GM18870 (cell line): Measurements from ENCODE around the gene GSTK1.
"Not testable (repeated sequence)": the region's sequence is repeated elsewhere in the genome, so short reads cannot be mapped to it uniquely, and the experiment has no call there.

Source experiments
- ATAC-seq: cut with Tn5 transposase; IDR thresholded peaks from one replicate; pipeline ENCODE4 v1.9.1; 2021; ENCODE audit warnings: moderate library complexity; ENCODE audit not compliant: unreplicated experiment

Gene GSTK1

DNA sequence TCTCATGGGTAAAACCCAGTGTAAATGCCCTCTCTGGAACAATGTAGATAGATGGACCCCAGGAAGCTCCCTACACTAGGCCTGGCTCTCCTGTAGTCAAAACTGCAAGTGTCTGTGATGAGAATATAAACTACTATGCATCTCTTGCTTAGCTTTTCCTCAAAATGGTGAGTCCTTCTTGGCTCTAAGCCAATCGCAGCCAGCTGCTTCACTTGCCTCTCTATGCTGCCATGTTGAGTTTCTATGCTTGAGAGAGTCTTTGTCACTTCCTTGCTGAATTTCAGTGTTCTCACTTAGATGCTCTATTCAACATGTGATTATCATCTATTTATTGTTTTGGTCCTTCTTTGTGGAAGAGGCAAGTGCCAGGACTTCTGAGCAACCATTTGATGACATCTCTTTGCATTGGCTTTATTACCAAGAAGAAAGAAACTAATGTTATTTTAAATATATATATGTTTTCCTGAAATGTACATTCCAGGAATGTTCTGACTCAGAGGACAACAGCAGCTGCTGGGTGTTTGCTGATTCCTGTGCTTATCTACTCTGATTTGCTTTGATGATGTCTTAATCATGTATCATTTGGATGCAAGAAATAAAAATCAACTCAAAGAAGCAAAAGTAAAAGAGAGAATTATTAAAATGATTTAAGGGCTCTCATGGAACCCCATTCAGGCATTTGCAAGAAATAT is 24.8 kb upstream of the GSTK1 start:
- no peak for ATAC-seq

DNA sequence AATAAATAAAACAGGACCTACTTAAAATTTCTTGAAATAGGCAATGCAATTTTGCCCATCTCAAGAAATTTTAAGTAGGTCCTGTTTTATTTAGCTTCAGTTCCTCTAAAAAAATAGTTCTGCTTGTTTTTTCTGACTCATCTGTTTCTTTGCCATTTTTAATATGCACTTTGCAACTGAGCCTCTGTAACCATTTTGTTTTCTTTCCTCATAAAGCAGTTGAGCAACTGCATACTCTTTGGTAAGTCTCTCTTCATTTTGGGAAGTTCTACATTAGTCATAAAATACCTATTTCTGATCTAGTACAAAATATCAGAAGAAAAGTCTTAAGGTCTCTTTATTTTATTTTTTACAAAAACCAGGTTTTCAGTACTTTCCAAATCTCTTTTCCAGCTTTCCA is 23.4 kb upstream of the GSTK1 start:
- no peak for ATAC-seq

DNA sequence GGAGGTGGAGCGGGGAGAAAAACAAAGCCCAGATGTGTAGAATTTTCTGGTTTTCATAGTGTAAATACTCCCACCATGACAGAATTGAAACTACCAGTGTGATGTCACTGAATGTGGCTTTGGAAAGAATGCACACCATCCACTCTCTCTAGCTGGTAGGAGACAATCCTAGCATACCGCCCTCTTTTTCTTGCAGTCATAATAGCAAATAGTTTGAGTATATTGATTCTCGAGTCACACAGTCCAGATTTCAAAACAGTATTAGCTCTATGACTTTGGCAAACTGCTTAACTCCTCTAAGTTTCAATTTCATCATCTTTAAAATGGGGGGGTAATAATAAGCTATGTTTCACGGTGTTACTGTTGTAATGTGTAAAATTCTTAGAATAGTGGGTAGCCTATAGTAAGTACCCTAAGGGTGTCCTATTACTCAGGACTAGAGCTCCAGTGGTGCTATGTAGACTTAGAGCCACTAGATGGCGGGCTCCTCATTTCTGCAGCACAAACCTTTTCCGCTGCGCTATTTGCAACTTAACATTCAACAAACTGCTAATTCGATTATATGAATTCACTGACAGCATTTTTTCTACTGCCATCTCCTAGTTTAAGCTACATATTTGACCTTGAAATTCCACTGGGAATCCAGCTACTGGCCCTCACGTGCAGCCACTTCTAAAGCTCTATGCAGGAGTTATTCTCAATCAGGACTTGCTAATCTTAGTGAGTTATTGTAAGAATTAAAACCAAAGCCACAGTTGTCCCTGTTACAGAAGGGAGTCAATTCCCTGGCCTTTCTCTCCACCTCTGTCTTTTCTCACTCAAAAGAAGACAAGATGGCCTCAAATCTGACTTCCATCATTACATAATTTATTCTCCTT is 22.7 kb upstream of the GSTK1 start:
- peak; percentile 97 for ATAC-seq

DNA sequence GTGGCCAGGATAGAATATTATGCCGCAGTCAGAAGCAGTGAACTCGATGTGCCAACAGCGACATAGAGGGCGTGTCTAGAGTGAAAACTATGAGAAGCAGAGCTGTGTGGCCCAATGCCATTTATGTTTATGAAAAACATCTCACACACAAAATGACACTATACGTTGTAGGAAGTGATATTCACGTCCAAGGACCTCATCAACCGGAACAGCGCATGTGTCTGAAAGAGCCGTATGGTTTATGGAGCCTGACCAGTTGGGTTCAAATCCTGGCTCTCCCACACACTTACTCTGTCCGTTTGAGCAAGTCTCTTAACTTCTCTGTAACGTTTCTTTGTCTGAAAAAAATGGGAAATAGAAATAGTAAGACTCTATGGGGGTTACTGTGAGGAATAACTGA is 20.9 kb upstream of the GSTK1 start:
- ATAC-seq: no peak

DNA sequence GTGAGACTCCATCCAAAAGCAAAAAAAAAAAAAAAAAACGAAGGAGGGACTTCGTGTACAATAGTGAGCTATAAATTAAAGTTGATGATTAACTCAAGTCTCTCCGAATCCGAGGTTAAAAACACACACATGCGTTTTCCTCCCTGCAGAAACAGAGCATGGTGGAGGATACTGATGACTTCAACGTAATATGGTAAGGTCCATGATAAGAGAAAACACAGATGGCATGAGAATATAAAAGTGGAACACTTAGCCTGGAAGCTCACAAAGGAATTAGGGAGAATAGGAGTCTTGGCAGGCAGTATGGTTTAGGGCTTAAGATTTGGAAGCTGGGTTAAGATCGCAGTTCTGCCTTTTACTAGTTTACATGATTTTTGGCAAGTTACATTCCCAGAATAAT is 20.1 kb upstream of the GSTK1 start:
- no peak for ATAC-seq

DNA sequence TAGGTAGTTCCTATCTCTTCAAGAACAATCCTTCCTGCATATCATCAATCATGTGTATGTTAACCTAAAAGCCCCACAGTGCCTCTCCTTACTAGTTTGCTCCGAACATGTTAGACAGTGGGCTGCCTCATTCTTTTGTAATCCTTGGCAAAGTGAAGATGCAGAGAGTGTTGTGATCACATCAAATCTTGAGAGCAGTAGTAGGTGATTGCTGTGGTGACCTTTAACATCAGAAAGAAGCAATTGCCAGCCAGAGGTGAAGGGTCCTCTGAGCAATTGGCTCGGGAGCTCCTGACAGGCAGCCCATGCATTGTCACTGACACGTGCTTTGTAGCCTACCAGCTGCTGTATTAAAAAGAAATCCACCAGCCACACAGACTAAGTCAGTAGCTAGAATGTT is 19.6 kb upstream of the GSTK1 start:
- ATAC-seq: no peak

DNA sequence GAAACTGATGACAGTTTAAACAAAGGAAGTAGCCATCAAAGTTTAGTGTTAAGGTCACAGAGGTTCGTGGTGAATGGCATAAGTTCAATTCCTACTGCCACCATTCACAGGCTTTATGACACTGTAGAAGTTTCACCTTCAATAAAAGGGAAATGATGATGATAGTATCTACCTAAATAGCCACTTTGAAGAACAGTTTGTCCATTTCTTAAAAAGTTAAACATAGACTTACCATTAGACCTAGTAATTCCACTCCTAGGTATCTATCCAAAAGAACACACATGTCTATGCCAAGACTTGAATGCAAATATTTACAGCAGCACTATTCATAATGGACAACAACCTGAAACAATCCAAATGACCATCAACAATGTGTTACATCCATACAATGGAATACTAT is 18.9 kb upstream of the GSTK1 start:
- no peak for ATAC-seq

DNA sequence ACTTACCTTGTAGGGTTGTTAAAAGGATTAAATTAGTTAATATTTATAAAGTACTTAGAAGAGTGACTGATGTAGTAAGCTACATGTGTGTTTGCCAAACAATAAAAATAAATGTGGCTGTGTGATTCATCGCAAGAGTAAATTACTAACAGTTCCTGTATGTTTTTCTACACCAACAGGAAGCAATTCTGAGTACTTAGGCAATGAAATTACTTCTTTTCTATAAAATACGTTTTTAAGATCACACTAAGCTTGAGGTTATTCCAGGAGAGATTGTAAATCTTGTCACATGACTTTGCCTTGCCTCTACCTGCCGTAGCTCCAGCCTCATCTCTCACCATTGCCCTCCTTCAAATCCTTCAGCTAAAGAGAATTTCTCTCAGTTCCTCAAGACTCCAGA is 18.1 kb upstream of the GSTK1 start:
- no peak for ATAC-seq

DNA sequence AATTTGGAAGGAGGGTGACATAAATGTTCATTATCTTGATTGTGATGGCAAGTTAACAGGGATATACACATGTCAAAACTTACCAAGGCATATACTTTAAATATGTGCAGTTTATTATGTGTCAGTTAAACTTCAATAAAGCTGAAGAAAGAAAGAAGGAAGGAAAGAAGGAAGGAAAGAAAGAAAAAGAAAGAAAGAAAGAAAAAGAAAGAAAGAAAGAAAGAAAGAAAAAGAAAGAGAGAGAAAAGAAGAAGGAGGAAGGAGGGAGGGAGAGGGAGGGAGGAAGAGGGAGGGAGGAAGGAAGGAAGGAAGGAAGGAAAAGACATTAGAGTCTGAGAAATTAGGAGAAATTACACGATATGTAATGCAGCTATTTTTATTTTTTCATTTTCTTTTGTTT is 15.9 kb upstream of the GSTK1 start:
- ATAC-seq: no peak

DNA sequence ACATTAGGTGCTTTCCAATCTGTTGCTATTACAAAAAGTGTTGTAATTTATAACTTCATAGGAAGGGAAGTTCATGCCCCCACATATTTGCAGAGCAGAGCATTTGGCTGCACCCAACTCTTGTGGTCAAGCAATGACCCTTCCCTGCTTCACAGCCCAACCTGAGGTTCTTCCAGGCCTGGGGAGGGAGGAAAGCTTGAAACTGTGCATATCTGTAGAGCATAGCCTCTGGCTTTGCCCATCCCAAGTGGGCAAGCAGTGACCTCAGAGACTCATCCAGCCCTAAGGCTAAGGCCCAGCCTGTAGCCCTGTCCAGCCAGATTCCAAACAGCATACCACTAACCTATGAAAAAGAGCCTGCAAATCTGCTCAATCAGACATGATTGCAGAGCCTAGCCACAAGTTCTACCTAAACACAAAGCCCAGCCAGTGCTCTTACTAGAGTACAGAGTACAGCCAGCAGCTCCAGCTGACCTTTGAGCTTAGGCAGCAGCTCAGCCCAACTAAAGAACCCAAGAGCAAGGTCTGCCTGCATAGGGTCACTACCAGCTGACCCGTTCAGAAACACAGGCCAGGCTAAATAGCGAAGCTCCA is 14.4 kb upstream of the GSTK1 start:
- no peak for ATAC-seq

DNA sequence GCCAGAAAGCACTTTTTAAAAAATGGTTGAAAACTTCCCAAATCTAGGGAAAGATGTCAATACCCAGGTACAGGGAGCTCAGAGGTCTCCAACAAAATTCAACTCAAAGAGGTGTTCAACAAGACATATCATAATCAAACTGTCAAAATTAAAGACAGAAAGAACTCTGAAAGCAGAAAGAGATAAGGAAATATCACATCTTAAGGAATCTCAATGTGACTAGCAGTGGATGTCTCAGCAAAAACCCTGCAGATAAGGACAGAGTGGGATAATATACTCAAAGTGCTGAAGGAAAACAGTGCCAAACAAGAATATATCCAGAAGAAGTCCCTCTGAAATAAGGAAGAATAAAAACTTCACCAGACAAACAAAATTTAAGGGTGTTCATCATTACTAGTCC is 13.0 kb upstream of the GSTK1 start:
- ATAC-seq: no peak

DNA sequence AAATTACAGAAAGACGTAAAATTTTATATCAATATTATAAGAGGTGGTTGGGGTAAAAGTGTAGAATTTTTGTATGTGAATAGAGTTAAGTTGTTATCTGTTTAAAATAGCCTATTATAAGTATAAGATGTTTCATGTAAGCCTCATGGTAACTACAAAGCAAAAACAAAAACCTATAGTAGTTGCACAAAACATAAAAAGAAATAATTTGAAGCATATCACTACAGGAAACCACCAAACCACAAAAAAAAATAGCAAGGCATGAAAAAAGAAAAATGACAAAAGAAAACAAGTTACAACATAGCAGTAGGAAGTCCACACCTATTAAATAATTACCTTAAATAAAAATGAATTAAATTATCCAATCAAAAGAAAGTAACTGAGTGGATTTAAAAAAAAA is 12.4 kb upstream of the GSTK1 start:
- no peak for ATAC-seq

DNA sequence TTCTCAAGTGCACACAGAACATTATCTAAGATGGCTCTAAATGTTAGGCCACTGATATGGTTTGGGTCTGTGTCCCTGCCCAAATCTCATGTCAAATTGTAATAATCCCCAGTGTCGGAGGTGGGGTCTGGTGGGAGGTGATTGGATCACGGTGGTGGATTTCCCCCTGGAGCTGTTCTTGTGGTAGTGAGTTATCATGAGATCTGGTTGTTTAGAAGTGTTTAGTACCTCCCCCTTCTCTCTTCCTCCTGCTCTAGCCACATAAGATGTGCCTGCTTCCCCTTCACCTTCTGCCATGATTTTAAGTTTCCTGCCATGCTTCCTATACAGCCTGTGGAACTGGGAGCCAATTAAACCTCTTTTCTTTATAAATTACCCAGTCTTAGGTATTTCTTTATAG is 11.2 kb upstream of the GSTK1 start:
- ATAC-seq: no peak

DNA sequence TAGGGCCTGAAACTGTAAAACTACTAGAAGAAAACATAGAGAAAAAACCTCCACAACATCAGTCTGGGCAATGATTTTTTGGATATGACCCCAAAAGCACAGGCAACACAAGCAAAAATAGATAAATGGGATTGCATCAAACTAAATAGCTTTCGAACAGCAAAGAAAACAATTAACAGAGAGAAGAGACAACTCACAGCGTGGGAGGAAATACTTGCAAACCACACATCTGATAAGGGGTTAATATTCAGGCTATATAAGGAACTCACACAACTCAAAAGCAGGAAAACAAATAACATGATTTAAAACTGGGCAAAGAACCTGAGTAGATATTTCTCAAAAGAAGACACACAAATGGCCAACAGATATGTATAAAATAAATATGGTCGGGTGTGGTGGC is 7.7 kb upstream of the GSTK1 start:
- ATAC-seq: no peak

DNA sequence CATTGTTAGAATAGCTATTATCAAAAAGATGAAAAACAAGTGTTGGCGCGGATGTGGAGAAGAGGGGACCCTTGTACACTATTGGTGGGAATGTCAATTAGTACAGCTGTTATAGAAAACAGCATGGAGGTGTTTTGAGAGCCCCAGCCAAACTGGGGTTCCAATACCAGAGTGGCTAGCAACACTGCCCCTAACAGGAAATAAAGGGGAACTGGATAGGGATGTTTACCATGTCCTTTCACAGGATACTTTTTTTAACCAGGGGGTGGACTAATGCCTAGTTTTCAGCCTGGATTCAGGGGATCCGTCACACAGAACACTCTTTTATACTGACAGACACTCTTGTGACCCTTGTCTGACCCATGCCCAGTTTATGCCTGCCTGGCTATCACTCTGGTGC is 6.9 kb upstream of the GSTK1 start:
- no peak for ATAC-seq

DNA sequence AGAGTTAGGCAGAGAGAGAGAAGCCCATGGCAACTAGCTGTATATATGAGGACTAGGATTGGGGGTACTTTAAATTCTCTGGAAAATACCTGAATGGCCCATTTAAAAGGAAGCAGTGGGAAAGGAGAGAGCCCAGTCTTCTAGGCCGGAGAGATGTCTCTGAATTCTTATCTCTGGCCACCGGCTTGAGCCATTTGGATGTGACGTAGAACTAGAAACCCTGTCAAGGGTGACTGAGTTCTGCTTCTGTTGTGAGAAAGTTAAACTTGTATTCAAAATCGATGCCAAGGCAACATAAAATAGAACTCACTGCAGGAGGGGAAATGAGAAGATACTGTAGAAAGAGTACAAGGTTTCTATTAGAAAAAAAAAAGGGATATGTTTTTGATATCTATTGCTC is 6.3 kb upstream of the GSTK1 start:
- ATAC-seq: peak; percentile 92

DNA sequence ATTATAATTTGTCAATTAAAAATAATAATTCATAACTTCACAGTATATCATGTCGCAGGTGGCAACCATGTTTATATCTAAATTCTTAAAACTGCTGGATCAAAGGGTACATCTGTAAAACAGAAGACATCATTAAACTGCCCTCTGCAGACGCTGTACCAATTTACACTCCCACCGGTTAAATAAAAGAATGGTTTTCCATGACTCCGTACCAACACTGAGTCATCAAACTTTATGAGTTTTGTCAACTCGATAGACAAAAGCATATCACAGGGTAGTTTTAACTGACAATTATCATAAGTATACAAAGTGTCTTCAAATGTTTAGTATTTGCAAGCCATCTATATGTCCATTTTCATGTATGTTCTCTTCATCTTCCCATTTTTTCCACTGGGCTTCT is 5.7 kb upstream of the GSTK1 start:
- no peak for ATAC-seq

DNA sequence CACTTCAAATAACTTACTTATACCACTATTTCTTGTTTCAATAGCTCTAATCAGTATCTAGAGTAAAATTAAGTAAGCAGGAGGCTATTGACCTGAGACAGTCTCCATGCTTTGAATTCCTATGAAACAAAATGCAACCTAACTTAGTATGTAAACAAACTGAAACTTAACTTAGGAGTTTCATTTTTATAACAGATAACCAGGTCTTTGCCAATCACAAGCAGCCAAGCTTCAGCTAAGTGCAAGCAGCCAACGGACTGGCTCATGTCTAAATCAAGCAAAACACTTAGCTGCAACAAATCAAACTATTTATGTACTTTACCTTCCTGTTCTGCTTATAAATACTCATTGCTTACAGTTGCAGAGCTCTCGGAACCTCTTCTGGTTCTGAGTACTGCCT is 4.4 kb upstream of the GSTK1 start:
- ATAC-seq: peak; percentile 45

DNA sequence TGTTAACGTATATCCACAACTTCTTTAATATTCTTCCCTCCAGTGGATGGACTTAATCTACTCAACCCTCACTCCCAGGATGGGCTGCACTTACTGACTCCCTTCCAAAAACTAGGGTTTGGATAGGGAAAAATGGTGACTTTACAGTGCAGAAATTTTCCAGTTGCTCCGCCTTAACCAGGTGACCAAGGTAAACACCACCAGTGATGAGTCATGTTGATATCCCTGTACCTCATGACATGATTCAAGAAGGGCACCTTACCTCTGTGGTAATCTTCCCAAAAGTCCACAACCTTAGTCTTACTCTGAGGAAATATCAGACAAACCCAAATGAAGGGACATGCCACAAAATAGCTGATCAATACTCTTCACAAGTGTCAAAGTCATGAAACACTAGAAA is 3.5 kb upstream of the GSTK1 start:
- ATAC-seq: no peak

DNA sequence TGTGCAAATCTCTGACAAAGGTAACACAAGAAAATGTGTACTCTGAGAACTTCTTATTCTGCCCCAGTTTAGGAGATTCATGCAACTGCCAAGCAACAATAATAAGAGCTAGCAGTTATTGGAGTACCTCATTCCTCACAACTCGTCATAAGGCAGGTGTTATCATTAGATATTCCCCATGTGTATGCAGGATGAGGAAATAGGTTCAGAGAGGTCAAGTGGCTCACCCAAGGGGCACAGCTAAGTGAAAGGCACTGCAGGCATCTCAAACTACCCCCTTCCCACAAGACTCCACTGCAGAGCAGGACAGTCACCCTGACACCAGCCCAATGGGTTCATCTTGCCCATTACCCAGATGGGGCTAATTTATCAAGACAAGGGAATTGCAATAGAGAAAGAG is 1.3 kb upstream of the GSTK1 start:
- ATAC-seq: no peak

DNA sequence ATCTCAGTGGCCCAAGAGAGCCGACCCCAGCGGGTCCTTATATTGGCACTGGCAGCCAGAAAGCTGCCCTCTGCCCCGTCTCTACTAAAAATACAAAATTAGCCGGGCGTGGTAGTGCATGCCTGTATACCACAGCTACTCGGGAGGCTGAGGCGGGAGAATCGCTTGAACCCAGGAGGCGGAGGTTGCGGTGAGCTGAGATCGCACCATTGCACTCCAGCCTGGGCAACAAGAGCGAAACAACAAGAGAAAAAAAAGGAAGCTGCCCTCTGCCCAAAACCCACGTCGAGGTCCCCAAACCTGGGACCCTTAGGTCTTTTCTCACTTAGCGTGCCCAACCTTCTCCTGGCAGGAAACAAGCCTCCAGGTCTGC is 941 bp downstream of the GSTK1 start:
- ATAC-seq: not testable (repeated sequence)

DNA sequence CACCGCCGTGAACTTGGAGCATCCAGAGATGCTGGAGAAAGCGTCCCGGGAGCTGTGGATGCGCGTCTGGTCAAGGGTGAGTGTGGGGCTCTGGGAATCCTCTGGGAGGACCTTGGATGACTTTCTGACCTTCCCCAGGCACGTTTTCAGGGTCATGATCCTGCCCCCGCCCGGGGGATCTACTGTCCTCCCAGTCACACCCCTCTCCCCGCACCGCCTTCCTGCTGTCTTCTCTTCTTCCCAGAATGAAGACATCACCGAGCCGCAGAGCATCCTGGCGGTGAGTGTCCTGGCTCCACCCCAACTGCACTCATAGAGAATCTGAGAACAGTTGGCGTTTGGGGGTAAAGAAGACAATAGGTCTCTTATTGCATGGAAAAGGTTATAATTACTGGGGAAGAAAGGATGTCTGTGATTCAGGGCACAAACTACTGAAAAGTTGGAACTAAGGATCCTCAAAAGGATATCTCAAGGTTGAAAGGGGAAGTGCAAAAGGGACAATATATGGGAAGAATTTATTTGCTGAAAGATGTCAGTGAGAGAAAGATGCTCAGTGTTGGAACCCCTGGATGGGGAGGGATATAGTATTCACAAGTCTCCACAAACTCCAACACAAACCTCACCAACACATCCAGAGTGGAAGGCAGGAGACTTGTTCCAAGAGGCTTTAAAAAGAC is 1.9 kb downstream of the GSTK1 start:
- no peak for ATAC-seq
